Adrenal gland (tissue), 12 donors: ENCODE measurements around the gene SPOCK3. TPM values are rescaled to one million over a fixed set of nuclear protein-coding genes. Genes with fewer than 3 reads are reported as not detected.

ENCODE experiments used
- DNase-seq, 7 donors: peaks; one replicate each; pipeline ENCODE4 v3.0.0-alpha.2; 2019 to 2020
- H3K27ac ChIP-seq, 5 donors: fragments of 200-600 bp; sonication (generic) in 4 of 5; 1 replicate in 3 of 5; 2 replicates in 2 of 5; pipeline versions ENCODE4 v1.5.1 to v1.8.0; 2016 to 2020; ENCODE audit warnings: mild to moderate bottlenecking in 1 of 5
- H3K27me3 ChIP-seq: fragments of 200-600 bp; 2 replicates; pipeline ENCODE4 v1.8.0; 2021
- H3K36me3 ChIP-seq, 2 donors: fragments of 200-600 bp; replicated peaks in 1 of 2; 1 replicate in 1 of 2; 2 replicates in 1 of 2; pipeline versions ENCODE4 v1.5.1 to v1.8.0; 2018 to 2022
- H3K4me1 ChIP-seq, 2 donors: fragments of 200-600 bp; replicated peaks in 1 of 2; 1 replicate in 1 of 2; 2 replicates in 1 of 2; pipeline versions ENCODE4 v1.5.1 to v1.8.0; 2018 to 2021
- H3K4me3 ChIP-seq, 4 donors: fragments of 200-600 bp; sonication (generic) in 3 of 4; one replicate each; pipeline ENCODE4 v1.5.1; 2016 to 2018
- H3K9me3 ChIP-seq, 3 donors: fragments of 200-600 bp; sonication (generic) in 1 of 3; replicated peaks in 1 of 3; 1 replicate in 2 of 3; 2 replicates in 1 of 3; pipeline versions ENCODE4 v1.5.1 to v1.8.0; 2016 to 2021
- POLR2A ChIP-seq, 2 donors: fragments of 450-650 bp; IDR thresholded peaks; one replicate each; pipeline ENCODE4 v1.6.1; 2017; ENCODE audit warnings: antibody characterized with exemption in 2 of 2, mild to moderate bottlenecking in 2 of 2, moderate library complexity in 1 of 2
- WGBS, 4 donors: extraction: QIAGEN DNeasy Blood & Tissue Kit in 2 of 4; methylation state at CpG; one replicate each; pipeline versions ENCODE4 v1.1.5 to v1.1.7; 2013 to 2017; 5-methylcytosine and 5-hydroxymethylcytosine counted together
- intact Hi-C, 2 donors: fragments of 100-400 bp; cut with DNase I; formaldehyde crosslinking; loops; one replicate each; pipeline versions ENCODE4 v1.14.1 to v1.15.0; 2022 to 2023
- polyA plus RNA-seq, 3 donors: library from polyadenylated mRNA; stranded (reverse); fragments of 200-250 nt in 2 of 3; fragments of 350-450 nt in 1 of 3; fragmentation: Illumina TruSeq in 1 of 3; extraction: RNeasy Lipid Tissue Mini Kit (QIAGEN cat#74804) in 1 of 3; gene quantifications; one replicate each; pipeline ENCODE4 v1.2.3, GENCODE V29; 2013 to 2014
- total RNA-seq, 9 donors: library from RNA; depleted of rRNA in 4 of 9; stranded (reverse); fragments of >200 nt in 4 of 9; fragments of 120-200 nt in 1 of 9; fragmentation: NEBNext Ultra II Directional in 1 of 9; extraction: Animal tissue kit (Norgen Biotek cat#: 25700) in 1 of 9; gene quantifications; one replicate each; pipeline versions ENCODE4 v1.1.0 to v1.2.4, GENCODE V29; 2013 to 2023
- TF ChIP-seq, protein P1 (sequence below), 6 experiments: fragments of 450-650 bp in 4 of 6; fragments of 200-600 bp in 2 of 6; sonication (generic) in 1 of 6; IDR thresholded peaks; 1 replicate in 5 of 6; 2 replicates in 1 of 6; pipeline versions ENCODE4 v1.5.1 to v1.8.0; 2016 to 2021; ENCODE audit warnings: antibody characterized with exemption in 6 of 6, mild to moderate bottlenecking in 2 of 6, moderate library complexity in 1 of 6
- donor health status: healthy with polysubstance abuse.
- donor health status: Bipolar disorder and iron deficiency.
- donor health status: DM: yes; HTN: yes; CAD: no.
- donor health status: DM: no; HTN: no; CAD: no.
- donor health status: DM: no; HTN: no; CAD: no.
- donor health status: DM: yes; HTN: yes; CAD: no.

The SPOCK3 gene
- total and polyA plus RNA-seq, 12 donors: 0.18 to 30.3 (median 3.0) TPM; not detected in 1

DNA sequence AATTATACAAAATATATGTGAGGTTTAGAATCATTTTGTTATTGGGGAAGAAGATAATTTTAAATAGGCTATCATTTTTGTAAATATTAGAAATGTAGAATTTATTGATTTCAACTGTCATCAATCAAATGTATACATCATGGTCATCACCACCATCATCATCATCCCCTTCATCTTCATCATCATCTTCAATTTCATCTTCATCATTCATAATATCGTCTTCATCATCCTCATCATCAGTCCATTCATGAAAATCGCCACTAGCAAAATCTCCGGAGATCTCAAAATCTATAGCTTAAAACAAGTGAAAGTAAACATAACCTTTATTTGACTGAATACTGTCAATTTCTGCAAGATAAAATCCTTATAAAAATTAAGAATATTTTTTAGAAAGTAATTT lies 499.5 kb downstream of the SPOCK3 start:
- no peaks in the 10 kb centered on the region for H3K36me3 ChIP-seq
- intact Hi-C loops: no loop called here
- no peak overlapping the region for H3K27ac ChIP-seq
- no peak for DNase-seq
- no peak for TF ChIP-seq POLR2A (IDR thresholded peaks at IDR 0.05)
- TF ChIP-seq, protein P1, sequence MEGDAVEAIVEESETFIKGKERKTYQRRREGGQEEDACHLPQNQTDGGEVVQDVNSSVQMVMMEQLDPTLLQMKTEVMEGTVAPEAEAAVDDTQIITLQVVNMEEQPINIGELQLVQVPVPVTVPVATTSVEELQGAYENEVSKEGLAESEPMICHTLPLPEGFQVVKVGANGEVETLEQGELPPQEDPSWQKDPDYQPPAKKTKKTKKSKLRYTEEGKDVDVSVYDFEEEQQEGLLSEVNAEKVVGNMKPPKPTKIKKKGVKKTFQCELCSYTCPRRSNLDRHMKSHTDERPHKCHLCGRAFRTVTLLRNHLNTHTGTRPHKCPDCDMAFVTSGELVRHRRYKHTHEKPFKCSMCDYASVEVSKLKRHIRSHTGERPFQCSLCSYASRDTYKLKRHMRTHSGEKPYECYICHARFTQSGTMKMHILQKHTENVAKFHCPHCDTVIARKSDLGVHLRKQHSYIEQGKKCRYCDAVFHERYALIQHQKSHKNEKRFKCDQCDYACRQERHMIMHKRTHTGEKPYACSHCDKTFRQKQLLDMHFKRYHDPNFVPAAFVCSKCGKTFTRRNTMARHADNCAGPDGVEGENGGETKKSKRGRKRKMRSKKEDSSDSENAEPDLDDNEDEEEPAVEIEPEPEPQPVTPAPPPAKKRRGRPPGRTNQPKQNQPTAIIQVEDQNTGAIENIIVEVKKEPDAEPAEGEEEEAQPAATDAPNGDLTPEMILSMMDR (IDR thresholded peaks at IDR 0.05): no peak
- WGBS, 4 donors: 75 to 84% (median 81%) methylated on average over 3 of the region's 3 CpGs
- no peaks in the 10 kb centered on the region for H3K9me3 ChIP-seq
- H3K27me3 ChIP-seq: no peaks in the 10 kb centered on the region
- H3K4me3 ChIP-seq: no peak overlapping the region
- no peaks in the 10 kb centered on the region for H3K4me1 ChIP-seq

DNA sequence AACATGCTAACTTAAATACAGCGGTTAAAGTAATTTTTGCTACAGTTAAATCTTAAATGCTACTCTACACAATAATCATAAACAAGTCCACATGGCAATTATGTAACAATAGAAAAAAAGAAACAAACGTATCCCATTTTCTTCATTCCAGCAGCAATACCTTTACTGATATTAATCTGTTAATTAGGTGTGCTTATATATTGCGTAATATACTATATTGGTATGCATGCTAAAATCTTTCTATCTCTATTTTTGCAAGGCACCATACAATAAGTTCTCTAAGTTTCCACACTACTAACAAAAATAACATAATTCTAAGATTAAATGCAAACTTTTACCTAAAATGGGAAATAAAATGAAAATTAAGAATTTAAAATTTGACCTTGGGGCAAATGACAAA lies 500.6 kb downstream of the SPOCK3 start:
- no peak for DNase-seq
- no peaks in the 10 kb centered on the region for H3K9me3 ChIP-seq
- no peak for TF ChIP-seq POLR2A (IDR thresholded peaks at IDR 0.05)
- TF ChIP-seq, protein P1 (IDR thresholded peaks at IDR 0.05): no peak
- no peaks in the 10 kb centered on the region for H3K36me3 ChIP-seq
- no peaks in the 10 kb centered on the region for H3K27me3 ChIP-seq
- no peaks in the 10 kb centered on the region for H3K4me1 ChIP-seq
- intact Hi-C loops: no loop called here
- WGBS, 4 donors: 55 to 81% (median 78%) methylated on average over 3 of the region's 3 CpGs
- no peak overlapping the region for H3K27ac ChIP-seq
- H3K4me3 ChIP-seq: no peak overlapping the region

DNA sequence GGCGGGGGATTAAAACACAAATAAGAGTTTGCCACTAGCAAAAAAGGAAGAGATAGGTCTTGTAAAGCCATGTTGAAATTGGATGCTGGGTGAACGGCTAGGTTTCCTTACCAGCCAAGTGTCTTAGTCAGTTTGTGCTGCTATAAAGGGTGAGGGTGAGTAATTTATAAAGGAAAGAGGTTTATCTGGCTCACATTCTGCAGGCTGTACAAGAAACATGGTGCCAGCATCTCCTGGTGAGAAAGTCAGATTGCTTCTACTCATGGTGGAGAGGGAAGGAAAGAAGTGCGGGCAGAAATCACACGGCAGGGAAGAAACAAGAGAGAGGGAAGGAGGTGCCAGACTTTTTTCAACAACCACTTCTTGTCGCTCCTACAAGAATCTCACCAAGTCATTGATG lies 507.5 kb downstream of the SPOCK3 start:
- Histone ChIP-seq H3K36me3 (no peaks in the 10 kb centered on the region), H3K4me1 (no peaks in the 10 kb centered on the region), H3K4me3 (no peak overlapping the region), H3K27ac (no peak overlapping the region), H3K27me3 (no peaks in the 10 kb centered on the region), H3K9me3 (no peaks in the 10 kb centered on the region)
- WGBS, 4 donors: 56 to 70% (median 69%) methylated on average over 5 of the region's 5 CpGs
- intact Hi-C loops: no loop called here
- TF ChIP-seq, protein P1 (IDR thresholded peaks at IDR 0.05): no peak
- TF ChIP-seq POLR2A (IDR thresholded peaks at IDR 0.05): no peak
- no peak for DNase-seq

DNA sequence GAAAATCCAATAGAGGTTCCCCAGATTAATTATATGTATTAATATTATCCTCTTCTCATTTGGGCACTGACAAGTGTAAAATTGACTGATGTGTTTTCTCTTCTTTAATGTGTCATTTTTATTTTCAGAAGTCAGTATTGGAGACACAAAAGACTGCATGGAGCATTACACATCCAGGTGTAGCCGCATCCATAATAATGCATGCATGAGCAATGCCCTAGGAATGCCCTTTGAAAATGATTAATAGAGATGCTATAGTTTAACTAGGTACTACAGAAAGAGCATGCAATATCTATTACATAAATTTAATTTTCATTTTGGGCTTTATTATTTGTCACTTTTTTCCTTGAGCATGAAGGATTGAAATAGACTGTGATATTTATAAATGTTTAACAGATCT lies 509.9 kb downstream of the SPOCK3 start:
- Histone ChIP-seq H3K36me3 (no peaks in the 10 kb centered on the region), H3K27ac (no peak overlapping the region)
- WGBS, 4 donors: 69 to 94% (median 87%) methylated on average over 1 of the region's 1 CpG

More for the DNA sequence above, 509.9 kb downstream of the SPOCK3 start:
- no peak overlapping the region for H3K4me3 ChIP-seq
- no peaks in the 10 kb centered on the region for H3K4me1 ChIP-seq
- no peaks in the 10 kb centered on the region for H3K9me3 ChIP-seq
- intact Hi-C loops: no loop called here
- no peak for DNase-seq
- H3K27me3 ChIP-seq: no peaks in the 10 kb centered on the region
- TF ChIP-seq, protein P1 (IDR thresholded peaks at IDR 0.05): no peak
- TF ChIP-seq POLR2A (IDR thresholded peaks at IDR 0.05): no peak
